HL-60 (cell line): ENCODE measurements around the gene METTL25B.
A peak's percentile ranks its signal among the peaks of the same experiment; 100 is the strongest.

Experiments
- GABPA ChIP-seq: IDR thresholded peaks from 2 replicates; pipeline ENCODE4 v1.6.1; 2012; ENCODE audit warnings: low read depth
- REST ChIP-seq: IDR thresholded peaks from 2 replicates; pipeline ENCODE4 v1.6.1; 2012; ENCODE audit warnings: low read depth; ENCODE audit not compliant: insufficient replicate concordance
- SPI1 ChIP-seq: IDR thresholded peaks from 2 replicates; pipeline ENCODE4 v1.6.1; 2012; ENCODE audit warnings: low read depth, mild to moderate bottlenecking, borderline replicate concordance
- TF ChIP-seq, protein P1 (sequence below): IDR thresholded peaks from one replicate; pipeline ENCODE4 v1.5.1; 2011; ENCODE audit warnings: low read length, control low read depth, inconsistent platforms; ENCODE audit not compliant: insufficient read depth

- TF ChIP-seq, protein P1, sequence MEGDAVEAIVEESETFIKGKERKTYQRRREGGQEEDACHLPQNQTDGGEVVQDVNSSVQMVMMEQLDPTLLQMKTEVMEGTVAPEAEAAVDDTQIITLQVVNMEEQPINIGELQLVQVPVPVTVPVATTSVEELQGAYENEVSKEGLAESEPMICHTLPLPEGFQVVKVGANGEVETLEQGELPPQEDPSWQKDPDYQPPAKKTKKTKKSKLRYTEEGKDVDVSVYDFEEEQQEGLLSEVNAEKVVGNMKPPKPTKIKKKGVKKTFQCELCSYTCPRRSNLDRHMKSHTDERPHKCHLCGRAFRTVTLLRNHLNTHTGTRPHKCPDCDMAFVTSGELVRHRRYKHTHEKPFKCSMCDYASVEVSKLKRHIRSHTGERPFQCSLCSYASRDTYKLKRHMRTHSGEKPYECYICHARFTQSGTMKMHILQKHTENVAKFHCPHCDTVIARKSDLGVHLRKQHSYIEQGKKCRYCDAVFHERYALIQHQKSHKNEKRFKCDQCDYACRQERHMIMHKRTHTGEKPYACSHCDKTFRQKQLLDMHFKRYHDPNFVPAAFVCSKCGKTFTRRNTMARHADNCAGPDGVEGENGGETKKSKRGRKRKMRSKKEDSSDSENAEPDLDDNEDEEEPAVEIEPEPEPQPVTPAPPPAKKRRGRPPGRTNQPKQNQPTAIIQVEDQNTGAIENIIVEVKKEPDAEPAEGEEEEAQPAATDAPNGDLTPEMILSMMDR = no peak
- peak; percentile 80 for TF ChIP-seq GABPA
- no peak for TF ChIP-seq REST
- TF ChIP-seq SPI1 = 0 out of 2 replicates have a peak, but pooled peaks have one; percentile 30
Observed at GRCh38 chr1:156748670-156749418, 20.6 kb downstream of the METTL25B start.
